Measurements from ENCODE around the gene GHDC. TPM values are rescaled to one million over a fixed set of nuclear protein-coding genes. Genes with fewer than 3 reads are reported as not detected.
"Not testable (repeated sequence)": the region's sequence is repeated elsewhere in the genome, so short reads cannot be mapped to it uniquely, and the experiment has no call there.

Gene GHDC
- polyA plus RNA-seq, 3 donors: 16.5 to 20.3 (median 19.4) TPM

DNA sequence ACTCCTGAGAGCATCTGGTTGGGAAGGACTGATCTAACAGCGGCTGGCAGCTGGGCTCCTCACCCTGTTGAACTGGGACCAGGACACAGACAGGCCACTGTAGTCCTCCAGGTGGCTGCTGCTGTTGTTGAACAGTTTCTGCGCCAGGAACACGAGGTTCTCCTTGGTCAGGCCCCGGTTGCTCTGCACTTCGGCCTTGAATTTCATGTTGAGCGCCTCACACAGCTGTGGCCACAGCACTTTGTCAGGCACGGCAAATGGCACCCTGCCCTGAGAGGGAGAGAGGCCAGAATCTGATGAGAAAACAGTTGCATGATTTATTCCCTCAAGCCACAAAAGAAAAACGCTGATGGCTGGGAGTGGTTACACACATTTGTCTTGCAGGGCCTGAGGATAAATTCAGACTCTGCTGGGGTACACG, 17.6 kb upstream of the GHDC start:
- WGBS, 3 donors: 27 to 65% (median 65%) methylated on average over 6 to 9 of the region's 9 CpGs
- not testable (repeated sequence) for H3K27ac ChIP-seq (ENCODE audit: low read depth, low read length)

DNA sequence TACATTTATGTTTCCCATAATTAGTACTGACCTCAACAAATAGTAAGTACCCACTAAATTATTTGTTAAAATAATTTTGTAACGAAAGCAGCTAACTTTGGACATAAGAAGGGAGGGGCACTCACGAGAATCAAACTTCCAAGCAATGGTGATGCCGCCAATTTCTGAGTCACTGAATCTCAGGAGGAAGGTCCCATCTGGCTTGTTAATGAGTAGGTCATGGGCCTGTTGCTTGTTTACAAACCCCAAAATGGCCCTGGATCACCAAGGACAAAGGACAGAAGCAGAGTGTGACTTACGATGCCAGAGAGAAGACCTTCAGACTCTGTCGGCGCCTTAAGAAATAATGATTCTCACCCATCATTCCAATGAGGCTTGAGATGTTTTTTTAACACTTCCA, 15.8 kb upstream of the GHDC start:
- no peak overlapping the region for H3K27ac ChIP-seq (ENCODE audit: low read depth, low read length)
- WGBS, 3 donors: 80 to 94% (median 84%) methylated on average over 6 of the region's 6 CpGs

DNA sequence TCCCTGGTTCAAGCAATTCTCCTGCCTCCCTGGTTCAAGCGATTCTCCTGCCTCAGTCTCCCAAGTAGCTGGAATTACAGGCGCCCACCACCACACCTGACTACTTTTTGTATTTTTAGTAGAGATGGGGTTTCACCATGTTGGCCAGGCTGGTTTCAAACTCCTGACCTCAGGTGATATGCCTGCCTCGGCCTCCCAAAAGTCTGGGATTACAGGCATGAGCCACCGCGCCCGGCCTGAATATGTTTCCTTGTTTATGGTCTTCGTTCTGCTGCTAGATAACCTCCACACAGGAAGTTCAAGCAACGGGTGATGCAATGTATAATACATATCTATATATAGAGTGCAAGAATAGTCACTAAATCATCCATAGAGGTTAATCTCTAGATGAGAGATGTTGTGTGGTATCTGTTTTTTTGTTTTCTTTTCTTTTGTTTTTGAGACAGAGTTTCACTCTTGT, 11.9 kb upstream of the GHDC start:
- H3K27ac ChIP-seq (ENCODE audit: low read depth, low read length): not testable (repeated sequence)
- 71 to 92% (median 71%) methylated on average over 8 of the region's 8 CpGs for WGBS, 3 donors

DNA sequence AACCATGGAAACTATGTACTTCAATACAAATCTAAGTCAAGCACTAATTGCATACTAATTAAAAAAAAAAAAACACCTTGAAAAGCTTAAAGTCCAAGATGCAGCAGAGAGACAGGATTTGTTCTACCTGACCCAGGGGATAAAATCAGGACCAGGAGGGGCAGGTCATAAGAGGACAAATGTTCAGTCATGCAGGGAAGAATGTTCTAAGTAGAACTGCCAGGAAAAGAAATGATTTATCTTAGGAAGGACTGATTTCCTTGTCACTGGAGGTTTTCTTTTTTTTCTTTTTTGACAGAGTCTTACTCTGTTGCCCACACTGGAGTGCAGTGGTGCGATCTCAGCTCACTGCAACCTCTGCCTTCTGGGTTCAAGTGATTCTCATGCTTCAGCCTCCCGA, 9.1 kb upstream of the GHDC start:
- H3K27ac ChIP-seq (ENCODE audit: low read depth, low read length): no peak overlapping the region
- 97 to 100% (median 98%) methylated on average over 2 of the region's 2 CpGs for WGBS, 3 donors

DNA sequence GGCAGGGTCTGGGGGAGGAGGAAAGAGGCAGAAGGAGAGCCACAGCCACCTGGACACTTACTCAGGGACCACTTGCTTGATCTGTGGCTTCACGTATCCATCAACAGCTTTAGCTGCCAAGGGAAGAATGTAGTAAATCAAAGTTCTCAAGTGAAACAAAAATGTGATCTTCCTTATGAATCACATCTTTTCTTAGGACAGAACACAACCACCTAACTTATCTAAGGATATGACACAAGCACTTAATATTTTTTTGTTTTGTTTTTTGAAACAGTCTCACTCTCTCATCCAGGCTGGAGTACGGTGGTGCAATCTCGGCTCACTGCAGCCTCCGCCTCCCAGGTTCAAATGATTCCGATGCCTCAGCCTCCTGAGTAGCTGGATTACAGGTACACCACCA, 8.4 kb upstream of the GHDC start:
- WGBS, 3 donors: 95 to 98% (median 97%) methylated on average over 5 of the region's 5 CpGs
- H3K27ac ChIP-seq (ENCODE audit: low read depth, low read length): no peak overlapping the region

DNA sequence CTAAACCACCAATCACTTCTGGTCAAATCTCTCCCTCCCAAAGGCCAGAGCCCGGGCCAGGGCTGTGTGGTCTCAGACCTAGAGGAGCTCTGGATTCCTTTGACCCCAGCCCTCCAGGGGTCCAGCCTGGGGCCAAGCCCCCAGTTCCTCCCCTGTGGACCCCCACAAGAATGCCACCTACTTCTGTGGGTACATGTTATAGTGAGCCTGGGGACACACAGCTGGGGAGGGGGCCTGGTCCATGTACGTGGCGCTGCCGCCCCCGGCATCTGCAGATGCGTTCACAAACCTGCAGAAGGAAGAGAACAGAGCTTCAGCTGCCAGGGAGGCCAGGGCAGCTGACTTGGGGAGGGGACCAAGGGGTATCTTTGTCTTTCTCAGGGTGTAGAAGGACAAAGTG, 7.9 kb upstream of the GHDC start:
- no peak overlapping the region for H3K27ac ChIP-seq (ENCODE audit: low read depth, low read length)
- WGBS, 3 donors: 94 to 98% (median 97%) methylated on average over 6 of the region's 6 CpGs

DNA sequence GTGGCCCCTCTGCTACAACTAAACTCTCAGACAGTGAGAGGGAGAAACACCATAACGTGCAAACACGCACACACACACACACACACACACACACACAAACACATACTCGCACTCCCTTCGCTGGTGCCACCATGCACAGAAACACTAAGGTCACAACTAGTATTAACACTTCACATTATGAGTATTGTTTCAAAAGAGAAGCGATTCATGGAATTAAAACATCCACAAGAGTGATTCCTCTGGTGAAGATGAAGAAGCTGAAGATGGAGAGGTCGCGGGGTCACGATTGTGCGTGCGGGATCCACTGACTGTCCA, 7.1 kb upstream of the GHDC start:
- no peak overlapping the region for H3K27ac ChIP-seq (ENCODE audit: low read depth, low read length)
- 81 to 90% (median 87%) methylated on average over 10 of the region's 10 CpGs for WGBS, 3 donors

DNA sequence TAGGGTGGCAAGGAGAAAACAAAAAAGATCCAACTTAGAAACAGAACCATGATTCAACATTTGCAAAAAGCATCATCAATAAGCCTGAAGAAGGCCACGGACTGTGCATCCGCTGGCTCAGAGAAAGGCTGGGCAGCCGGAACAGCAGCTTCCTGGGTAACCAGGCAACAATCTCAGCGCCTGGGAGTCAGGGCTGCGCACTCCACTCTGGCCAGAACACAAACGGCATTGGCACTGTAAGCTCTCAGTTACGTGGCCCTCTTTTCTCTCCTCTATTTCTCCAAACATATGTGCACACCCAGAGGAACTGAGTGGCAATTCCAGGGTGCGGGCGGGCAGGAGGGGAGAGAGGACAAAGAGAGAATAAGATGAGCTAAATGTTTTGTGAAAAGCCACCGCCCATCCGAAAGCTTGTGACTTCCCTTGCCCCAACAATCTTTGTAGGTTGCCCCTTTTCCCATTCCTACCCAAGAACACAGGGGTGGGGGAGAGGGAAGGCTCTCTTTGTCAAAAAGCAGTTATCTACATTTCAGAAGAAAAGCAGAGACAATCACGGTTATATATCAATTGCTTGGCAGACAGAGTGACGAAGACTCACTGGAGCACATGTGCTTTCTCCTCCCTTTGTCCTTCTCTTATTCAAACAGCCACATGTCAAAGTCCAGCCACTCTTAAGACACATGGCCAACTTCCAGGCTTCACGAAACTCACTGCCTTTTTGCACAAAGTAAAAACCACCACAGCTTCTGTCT, 6.6 kb upstream of the GHDC start:
- 31 to 73% (median 65%) methylated on average over 14 of the region's 14 CpGs for WGBS, 3 donors
- H3K27ac ChIP-seq (ENCODE audit: low read depth, low read length): no peak overlapping the region

DNA sequence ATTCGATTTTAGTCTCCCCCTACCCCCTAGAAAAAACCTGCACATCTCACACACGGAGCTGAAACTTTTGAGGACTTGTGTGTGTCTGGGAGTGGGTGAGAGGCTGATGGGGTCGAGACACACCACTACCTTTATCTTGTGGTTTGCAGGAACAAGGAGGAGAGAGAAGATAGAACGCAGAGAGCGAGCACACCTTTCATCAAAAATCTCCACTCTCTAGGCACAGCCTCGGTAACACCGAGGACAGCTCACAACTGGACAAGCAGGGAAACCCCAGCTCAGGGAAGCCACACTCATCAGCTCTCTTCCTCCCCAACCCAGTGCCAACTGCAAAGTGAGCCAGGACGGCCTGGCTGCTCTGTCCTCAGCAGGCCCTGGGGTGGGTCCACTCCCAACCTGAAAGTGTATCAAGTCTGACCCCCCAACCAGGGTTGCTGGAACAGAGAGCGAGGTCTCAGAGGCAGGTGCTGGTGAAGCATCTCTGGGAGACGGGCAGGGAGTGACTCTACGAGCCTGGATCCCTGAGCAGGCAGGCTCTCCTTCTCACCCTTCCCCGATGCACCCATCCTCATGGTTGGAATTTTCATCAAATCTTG, 5.2 kb upstream of the GHDC start:
- 74 to 88% (median 78%) methylated on average over 12 of the region's 12 CpGs for WGBS, 3 donors
- no peak overlapping the region for H3K27ac ChIP-seq (ENCODE audit: low read depth, low read length)

DNA sequence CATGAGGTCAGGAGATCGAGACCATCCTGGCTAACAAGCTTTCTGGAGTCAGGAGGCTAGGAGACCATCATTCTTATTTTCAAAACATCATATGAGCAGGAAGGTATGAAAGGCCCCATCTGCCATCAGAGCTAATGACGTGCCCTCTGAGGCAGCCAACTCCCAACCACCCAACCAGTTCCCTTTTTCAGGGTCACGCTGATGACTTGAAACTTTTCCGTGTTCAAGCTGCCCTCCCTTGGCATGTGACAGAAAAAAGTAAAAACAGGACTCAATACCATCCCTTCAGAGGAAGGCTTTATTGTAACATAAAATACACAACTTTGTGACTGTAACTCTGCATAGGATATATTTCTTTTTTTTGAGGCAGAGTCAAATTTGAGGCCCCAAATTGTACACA, 4.6 kb upstream of the GHDC start:
- 47 to 72% (median 56%) methylated on average over 4 of the region's 4 CpGs for WGBS, 3 donors
- no peak overlapping the region for H3K27ac ChIP-seq (ENCODE audit: low read depth, low read length)

DNA sequence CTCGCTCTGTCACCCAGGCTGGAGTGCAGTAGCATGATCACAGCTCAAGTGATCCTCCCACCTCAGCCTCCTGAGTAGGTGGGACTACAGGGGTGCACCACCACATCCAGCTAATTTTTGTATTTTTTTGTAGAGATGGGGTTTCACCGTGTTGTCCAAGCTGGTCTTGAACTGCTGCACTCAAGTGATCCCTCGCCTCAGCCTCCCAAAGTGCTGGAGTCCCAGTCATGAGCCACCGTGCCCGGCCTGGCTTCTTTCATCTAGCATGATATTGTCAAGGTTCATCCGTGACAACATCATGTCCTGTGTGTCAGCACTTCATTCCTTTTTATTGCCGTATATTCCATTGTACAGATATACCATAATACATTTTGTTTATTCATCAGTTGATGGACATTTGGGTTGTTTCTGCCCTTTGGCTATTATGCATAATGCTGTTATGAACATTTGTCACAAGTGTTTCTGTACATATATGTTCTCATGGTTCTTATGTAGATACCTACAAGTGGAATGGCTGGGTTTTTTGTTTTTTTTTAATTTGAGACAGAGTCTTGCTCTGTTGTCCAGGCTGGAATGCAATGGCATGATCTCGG, 3.4 kb upstream of the GHDC start:
- no peak overlapping the region for H3K27ac ChIP-seq (ENCODE audit: low read depth, low read length)
- WGBS, 3 donors: 93 to 95% (median 94%) methylated on average over 8 of the region's 8 CpGs

DNA sequence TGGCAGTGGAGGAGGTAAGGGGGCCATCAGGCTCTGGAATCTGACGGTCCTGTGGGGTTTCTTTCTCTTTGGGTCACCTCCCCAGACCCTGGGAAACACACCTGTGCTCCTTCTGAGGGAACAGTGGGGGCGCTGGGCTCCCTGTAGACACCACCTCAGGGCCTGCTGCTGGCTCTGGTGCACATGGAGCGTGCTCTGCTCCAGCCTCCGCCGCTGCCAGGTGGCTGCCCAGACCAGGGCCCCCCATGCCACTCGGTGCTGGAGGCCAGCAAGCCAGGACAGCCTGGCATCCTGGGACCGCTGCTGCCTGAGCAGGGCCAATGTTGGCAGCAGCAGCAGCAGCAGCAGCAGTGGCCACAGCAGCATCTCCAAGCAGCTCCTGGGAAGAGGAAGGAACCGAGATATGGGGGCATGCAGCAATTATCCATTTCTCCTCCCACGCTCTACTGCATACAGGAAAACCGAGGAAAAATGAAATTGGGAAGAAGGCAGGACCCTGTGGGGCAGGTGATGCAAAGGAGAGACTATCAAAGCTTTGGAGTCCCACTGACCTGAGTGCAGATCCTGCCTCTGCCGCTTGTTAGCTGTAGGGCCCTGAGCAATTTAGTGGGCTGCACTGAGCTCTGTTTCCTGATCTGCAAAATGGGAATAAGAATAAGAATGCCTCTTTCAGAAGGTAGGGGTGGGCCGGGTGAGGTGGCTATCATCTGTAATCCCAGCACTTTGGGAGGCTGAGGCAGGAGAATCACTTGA, 902 bp downstream of the GHDC start:
- 68 to 76% (median 72%) methylated on average over 12 of the region's 12 CpGs for WGBS, 3 donors
- no peak overlapping the region for H3K27ac ChIP-seq (ENCODE audit: low read depth, low read length)

DNA sequence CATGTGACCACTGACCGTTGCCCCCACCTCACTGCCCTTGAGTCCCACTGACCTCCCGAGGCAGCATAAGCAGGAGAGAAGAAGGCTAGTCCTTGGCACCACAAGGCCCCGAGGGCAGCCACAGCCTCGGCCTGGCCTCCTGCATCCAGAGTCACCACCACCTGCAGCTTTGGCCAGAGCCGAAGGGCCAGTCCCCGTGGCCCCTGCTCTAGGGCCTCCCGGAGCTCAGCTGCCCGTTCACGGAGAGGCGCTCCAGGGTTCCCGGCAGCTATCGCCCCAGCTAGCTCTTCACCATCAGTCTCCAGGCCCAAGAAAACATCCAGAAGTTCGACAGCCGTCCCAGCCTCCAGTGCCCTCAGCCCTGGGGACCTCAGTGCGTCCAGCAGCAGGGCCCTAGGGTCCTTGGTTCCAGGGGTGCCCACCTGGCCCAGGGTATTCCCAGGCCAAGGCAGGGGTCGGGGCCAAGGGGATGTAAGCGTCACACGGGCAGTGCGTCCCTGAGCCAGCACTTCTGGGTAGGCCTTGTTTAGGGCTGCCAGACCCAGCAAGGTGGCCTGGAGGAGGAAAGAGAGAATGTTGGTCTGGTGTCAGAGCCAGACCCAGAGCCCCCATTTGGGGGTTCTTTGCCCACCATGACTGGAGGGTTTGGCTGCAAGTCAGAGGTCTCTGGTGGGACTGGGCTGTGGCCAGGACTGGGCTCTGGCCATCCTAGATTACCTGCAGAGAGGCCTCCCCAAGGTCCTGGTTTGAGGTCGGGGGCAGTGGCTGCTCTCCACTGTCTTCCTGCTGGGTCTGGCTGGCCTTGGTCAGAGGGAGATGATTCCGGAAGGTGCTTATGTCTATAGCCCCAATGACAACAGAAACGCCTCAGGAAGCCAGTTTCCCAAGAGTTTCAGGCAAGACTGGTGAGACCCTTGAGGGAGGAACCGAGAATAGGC, 1.8 kb downstream of the GHDC start:
- WGBS, 3 donors: 87 to 92% (median 89%) methylated on average over 23 of the region's 23 CpGs

DNA sequence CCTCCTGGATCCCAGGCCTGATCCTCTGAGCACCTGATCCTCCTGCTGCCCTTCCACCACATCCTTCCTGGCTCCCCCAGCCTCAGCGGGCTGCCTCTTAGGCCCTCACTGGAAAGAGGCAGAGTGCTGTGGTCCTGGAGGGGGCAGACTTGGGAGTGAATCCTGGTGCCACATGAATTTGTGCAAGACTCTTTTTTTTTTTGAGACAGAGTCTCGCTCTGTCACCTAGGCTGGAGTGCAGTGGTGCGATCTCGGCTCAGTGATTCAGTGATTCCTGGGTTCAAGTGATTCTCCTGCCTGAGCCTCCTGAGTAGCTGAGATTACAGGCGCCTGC, 3.1 kb downstream of the GHDC start:
- H3K27ac ChIP-seq (ENCODE audit: low read depth, low read length): no peak overlapping the region
- 92 to 95% (median 93%) methylated on average over 5 of the region's 5 CpGs for WGBS, 3 donors

More for the DNA sequence above, 1.8 kb downstream of the GHDC start:
- H3K27ac ChIP-seq (ENCODE audit: low read depth, low read length): no peak overlapping the region

DNA sequence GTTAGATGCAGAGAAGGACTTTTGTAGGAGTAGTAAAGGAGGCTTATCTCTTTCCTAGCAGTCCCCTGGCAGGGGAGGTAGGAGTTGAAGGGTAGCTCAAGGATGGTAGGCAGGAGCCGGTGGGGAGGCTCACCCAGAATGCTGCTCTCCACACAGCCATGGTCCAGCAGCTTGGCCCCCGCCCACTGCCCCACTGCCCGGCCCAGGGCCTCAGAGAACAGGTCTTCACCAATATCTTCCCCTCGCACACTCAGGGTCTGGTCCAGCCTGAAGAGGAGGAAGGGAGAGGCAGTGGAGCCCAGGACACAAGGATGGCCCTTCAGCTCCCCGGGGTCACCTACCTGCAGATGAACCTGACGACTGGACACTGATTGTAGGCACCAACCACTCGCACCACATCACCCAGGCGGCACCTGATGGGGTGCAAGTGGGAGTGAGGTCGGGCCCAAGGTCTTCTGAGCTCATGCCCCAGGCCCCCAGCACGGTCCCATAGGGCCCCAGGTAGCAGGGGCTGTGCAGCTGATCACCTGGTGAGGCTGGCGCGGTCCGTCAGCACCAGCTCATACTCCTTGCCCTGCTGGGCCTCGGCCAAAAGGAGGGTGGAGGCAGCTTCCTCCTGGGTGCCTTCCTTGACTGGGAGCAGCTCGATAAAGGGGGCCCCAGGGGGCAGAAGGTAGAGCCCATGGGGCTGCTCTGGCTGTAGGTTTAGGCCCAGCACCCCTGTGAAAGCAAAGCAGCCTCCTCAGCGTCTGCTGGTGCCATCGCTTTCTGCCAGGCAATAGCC, 3.6 kb downstream of the GHDC start:
- no peak overlapping the region for H3K27ac ChIP-seq (ENCODE audit: low read depth, low read length)
- WGBS, 3 donors: 85 to 90% (median 89%) methylated on average over 17 of the region's 17 CpGs

DNA sequence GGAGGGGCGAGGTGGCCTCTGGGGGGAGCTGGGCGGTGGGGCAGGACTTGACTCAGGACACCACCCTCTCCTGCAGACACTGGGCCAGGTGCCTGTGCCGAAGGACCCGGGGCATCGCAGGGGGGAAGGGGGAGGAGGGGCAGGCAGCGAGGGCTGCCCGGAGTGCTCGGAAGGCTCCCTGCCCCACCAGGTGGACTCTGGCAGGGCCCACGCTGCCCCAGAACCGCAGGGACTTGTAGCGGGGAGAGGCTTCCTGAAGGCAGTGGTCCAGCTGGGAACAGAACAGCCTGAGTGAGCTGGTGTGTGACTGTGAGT, 4.7 kb downstream of the GHDC start:
- H3K27ac ChIP-seq (ENCODE audit: low read depth, low read length): no peak overlapping the region
- 80 to 91% (median 91%) methylated on average over 8 to 11 of the region's 11 CpGs for WGBS, 3 donors

DNA sequence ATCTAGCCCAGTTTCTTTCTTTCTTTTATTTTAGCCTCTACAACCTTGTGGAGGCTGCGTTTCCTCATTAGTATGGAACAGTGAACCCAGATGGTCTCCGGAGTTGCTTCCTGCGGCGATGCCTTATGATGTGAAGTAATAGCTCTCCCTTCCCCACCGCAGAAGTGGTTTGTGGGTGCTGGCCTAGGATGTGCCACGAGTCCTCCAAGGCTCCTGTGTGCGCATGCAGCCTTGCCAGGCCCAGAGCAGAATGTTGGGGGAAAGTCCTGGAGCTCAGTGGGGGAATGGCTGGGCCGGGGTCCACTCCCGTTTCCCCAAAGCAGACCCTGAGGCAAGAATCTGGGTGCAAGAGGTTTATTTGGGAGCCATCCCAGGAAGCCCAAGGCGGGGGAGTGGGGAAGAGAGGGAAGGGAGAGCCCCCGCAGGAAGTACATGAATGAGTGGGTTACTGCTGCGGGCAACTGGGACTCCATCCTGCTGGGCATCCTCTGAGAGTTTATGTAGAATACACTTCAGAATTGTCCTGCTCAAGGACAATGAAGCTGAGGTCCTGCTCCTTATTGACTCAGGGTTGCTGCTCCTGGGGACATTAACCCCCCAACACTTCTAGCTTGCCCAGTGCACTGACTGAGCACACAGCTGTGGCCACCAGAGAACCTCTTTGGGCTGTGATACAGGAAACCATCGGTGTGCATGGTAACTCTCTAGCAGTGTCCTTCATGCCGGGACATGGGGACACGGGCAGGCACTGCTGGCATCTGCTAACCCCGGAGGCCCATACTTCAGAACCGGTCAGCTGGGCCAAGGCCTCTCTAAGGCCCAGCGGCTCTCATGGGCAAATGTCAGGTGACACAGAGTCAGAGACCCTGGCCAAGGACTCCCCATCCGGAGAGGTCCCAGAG, 5.3 kb downstream of the GHDC start:
- WGBS, 3 donors: 64 to 80% (median 70%) methylated on average over 19 of the region's 19 CpGs
- H3K27ac ChIP-seq (ENCODE audit: low read depth, low read length): no peak overlapping the region

Measured in adipose tissue (tissue), 3 donors.